ENCODE measurements around the gene AK1.
"Not testable (repeated sequence)": the region's sequence is repeated elsewhere in the genome, so short reads cannot be mapped to it uniquely, and the experiment has no call there.

AK1 gene

GRCh38 chr9:127884427-127884911 lies 7.0 kb upstream of the AK1 start:
- Histone ChIP-seq H3K27me3 (no peaks in the 10 kb centered on the region), H3K4me1 (peaks cover 10% of the 10 kb centered on the region), H3K9me3 (no peaks in the 10 kb centered on the region), H3K36me3 (peaks cover 25% of the 10 kb centered on the region), H3K4me3 (ENCODE audit: low read depth, low read length) (no peak overlapping the region)
- peak; percentile 74 for DNase-seq
- no peak for TF ChIP-seq CTCF (IDR thresholded peaks at IDR 0.05; ENCODE audit: low read depth, low read length)

GRCh38 chr9:127883959-127884358 lies 6.5 kb upstream of the AK1 start:
- Histone ChIP-seq H3K4me1 (peaks cover 10% of the 10 kb centered on the region), H3K27me3 (no peaks in the 10 kb centered on the region), H3K9me3 (no peaks in the 10 kb centered on the region), H3K36me3 (peaks cover 25% of the 10 kb centered on the region), H3K4me3 (ENCODE audit: low read depth, low read length) (no peak overlapping the region)
- no peak for TF ChIP-seq CTCF (IDR thresholded peaks at IDR 0.05; ENCODE audit: low read depth, low read length)
- no peak for DNase-seq

DNA sequence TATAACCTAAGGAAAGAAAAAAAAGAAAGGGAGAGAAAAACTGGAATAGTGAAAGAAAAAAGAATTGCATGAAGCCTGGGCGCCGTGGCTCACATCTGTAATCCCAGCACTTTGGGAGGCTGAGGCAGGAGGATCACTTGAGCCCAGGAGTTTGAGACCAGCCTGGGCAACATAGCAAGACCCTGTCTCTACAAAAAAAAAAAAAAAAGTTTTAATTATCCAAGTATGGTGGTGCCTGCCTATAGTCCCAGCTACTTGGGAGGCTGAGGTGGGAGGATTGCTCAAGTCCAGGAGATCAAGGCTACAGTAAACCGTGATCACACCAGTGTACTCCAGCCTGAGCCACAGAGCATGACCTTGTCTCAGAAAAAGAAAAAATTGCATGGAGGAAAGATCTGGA lies 4.2 kb upstream of the AK1 start:
- H3K27me3 ChIP-seq; DNase-seq; H3K9me3 ChIP-seq; H3K36me3 ChIP-seq; H3K4me3 ChIP-seq (ENCODE audit: low read depth, low read length): not testable (repeated sequence)
- H3K4me1 ChIP-seq = peaks cover 14% of the 10 kb centered on the region

- no peak overlapping the region for H3K4me3 ChIP-seq (ENCODE audit: low read depth, low read length)
- no peaks in the 10 kb centered on the region for H3K9me3 ChIP-seq
- H3K4me1 ChIP-seq = peaks cover 14% of the 10 kb centered on the region
- H3K36me3 ChIP-seq = no peaks in the 10 kb centered on the region
- no peaks in the 10 kb centered on the region for H3K27me3 ChIP-seq
- no peak for DNase-seq
- TF ChIP-seq CTCF (IDR thresholded peaks at IDR 0.05; ENCODE audit: low read depth, low read length) = no peak
Observed at GRCh38 chr9:127880143-127880542, 2.7 kb upstream of the AK1 start.

GRCh38 chr9:127878652-127879390 lies 1.3 kb upstream of the AK1 start:
- Histone ChIP-seq H3K4me3 (ENCODE audit: low read depth, low read length) (no peak overlapping the region; the same call in 1 of the 2 replicates), H3K9me3 (no peaks in the 10 kb centered on the region), H3K36me3 (no peaks in the 10 kb centered on the region), H3K27me3 (no peaks in the 10 kb centered on the region), H3K4me1 (peaks cover 4% of the 10 kb centered on the region; the same call in 1 of the 2 replicates)
- DNase-seq = no peak
- no peak for TF ChIP-seq CTCF (IDR thresholded peaks at IDR 0.05; ENCODE audit: low read depth, low read length)

DNA sequence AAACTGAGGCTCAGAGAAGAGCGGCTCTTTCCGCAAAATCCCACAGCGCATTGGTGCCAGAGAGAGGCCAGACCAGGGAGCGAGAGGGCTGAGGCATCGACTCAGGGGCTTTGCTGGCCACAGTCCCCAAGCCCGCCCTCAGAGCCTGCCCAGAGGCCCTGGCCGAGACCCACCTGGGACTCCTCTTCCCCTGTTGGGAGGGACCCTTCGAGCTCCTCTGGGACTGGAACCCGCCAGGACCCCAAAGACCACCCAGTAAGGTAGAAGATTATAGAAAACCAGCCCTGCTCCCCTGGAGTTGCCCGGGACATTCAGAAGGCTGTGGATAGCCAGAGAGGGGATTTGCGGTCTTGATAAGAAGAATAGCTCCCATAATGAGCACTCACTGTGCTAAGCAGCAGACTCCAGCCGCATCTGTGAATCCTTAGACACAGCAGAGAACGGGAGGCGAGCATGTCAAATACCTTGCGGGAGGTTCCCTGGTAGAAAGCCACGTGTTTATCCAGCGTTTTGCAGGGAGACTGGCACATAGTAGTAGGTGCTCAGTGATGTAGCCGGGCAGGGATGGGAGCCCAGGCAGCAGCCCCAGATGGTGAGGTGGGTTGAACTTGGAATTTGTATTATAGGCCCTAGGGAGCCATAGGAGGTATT lies 651 bp upstream of the AK1 start:
- DNase-seq = no peak
- Histone ChIP-seq H3K36me3 (no peaks in the 10 kb centered on the region), H3K4me1 (peaks cover 4% of the 10 kb centered on the region), H3K27me3 (no peaks in the 10 kb centered on the region), H3K9me3 (no peaks in the 10 kb centered on the region), H3K4me3 (ENCODE audit: low read depth, low read length) (peak overlapping the region; percentile 74)
- TF ChIP-seq CTCF (IDR thresholded peaks at IDR 0.05; ENCODE audit: low read depth, low read length) = no peak
